Thoracic aorta (tissue), 2 donors: Measurements from ENCODE around the gene CHST6. TPM values are rescaled to one million over a fixed set of nuclear protein-coding genes. Genes with fewer than 3 reads are reported as not detected.
A peak's percentile ranks its signal among the peaks of the same experiment; 100 is the strongest.
"Not testable (repeated sequence)": the region's sequence is repeated elsewhere in the genome, so short reads cannot be mapped to it uniquely, and the experiment has no call there.

Experiments used
- ATAC-seq: fragments of 150-250 bp; one replicate; pipeline ENCODE4 v1.8.0; 2017; ENCODE audit warnings: low read depth; ENCODE audit not compliant: insufficient number of reproducible peaks, low FRiP score
- DNase-seq: peaks from one replicate; pipeline ENCODE4 v3.0.0-alpha.2; 2020; ENCODE audit warnings: low spot score
- H3K27ac ChIP-seq, 2 donors: fragments of 200-600 bp; sonication (generic); 1 replicate in 1 of 2; 2 replicates in 1 of 2; pipeline ENCODE4 v1.5.1; 2016; ENCODE audit warnings: mild to moderate bottlenecking in 2 of 2, moderate library complexity in 2 of 2
- H3K27me3 ChIP-seq: fragments of 200-600 bp; sonication (generic); replicated peaks from 2 replicates; pipeline ENCODE4 v1.6.0; 2016; ENCODE audit warnings: mild to moderate bottlenecking; ENCODE audit not compliant: insufficient read depth
- H3K36me3 ChIP-seq: fragments of 200-600 bp; sonication (generic); one replicate; pipeline ENCODE4 v1.5.1; 2016
- H3K4me1 ChIP-seq, 2 donors: fragments of 200-600 bp; sonication (generic); 1 replicate in 1 of 2; 2 replicates in 1 of 2; pipeline versions ENCODE4 v1.5.1 to v1.6.0; 2016; ENCODE audit warnings: low read depth in 2 of 2, mild to moderate bottlenecking in 1 of 2; ENCODE audit not compliant: control insufficient read depth in 1 of 2
- H3K4me3 ChIP-seq: fragments of 200-600 bp; sonication (generic); 2 replicates; pipeline ENCODE4 v1.5.1; 2016; ENCODE audit warnings: mild to moderate bottlenecking
- H3K9me3 ChIP-seq: fragments of 200-600 bp; sonication (generic); 2 replicates; pipeline ENCODE4 v1.5.1; 2016
- total RNA-seq, 2 donors: library from RNA; depleted of rRNA; stranded (reverse); fragments of >200 nt; gene quantifications; one replicate each; pipeline versions ENCODE4 v1.1.0 to v1.2.3, GENCODE V29; 2016
- TF ChIP-seq, protein P1 (sequence below): fragments of 200-600 bp; sonication (generic); IDR thresholded peaks from one replicate; pipeline ENCODE4 v1.5.1; 2019; ENCODE audit warnings: antibody characterized with exemption

The CHST6 gene
- 1 to 10 TPM; 7.7 to 8.3 TPM for total RNA-seq

- Histone ChIP-seq H3K36me3 (no peaks in the 10 kb centered on the region), H3K4me3 (peak within 1 kb of the TSS; percentile 65), H3K4me1 (peaks cover 13 to 41% of the 10 kb centered on the region in 2 donors), H3K9me3 (no peaks in the 10 kb centered on the region), H3K27ac (peak within 1 kb of the TSS in 1 of 2 donors; percentile 40), H3K27me3 (no peaks in the 10 kb centered on the region)
- TF ChIP-seq, protein P1, sequence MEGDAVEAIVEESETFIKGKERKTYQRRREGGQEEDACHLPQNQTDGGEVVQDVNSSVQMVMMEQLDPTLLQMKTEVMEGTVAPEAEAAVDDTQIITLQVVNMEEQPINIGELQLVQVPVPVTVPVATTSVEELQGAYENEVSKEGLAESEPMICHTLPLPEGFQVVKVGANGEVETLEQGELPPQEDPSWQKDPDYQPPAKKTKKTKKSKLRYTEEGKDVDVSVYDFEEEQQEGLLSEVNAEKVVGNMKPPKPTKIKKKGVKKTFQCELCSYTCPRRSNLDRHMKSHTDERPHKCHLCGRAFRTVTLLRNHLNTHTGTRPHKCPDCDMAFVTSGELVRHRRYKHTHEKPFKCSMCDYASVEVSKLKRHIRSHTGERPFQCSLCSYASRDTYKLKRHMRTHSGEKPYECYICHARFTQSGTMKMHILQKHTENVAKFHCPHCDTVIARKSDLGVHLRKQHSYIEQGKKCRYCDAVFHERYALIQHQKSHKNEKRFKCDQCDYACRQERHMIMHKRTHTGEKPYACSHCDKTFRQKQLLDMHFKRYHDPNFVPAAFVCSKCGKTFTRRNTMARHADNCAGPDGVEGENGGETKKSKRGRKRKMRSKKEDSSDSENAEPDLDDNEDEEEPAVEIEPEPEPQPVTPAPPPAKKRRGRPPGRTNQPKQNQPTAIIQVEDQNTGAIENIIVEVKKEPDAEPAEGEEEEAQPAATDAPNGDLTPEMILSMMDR: no peak
- DNase-seq (no peak), ATAC-seq (no peak)
These were observed at the start of gene CHST6 for GRCh38 chr16:75495076-75495674. Gene CHST6 (minus strand): TSS chr16:75495441. CDS start chr16:75479828, 15,613 bp downstream.

GRCh38 chr16:75542462-75542861, 47.2 kb upstream of the CHST6 start:
- not testable (repeated sequence) for DNase-seq, H3K36me3 ChIP-seq, H3K9me3 ChIP-seq, H3K4me3 ChIP-seq, ATAC-seq, H3K27ac ChIP-seq, H3K27me3 ChIP-seq
- H3K4me1 ChIP-seq: peaks cover 0 to 19% of the 10 kb centered on the region in 2 donors

DNA sequence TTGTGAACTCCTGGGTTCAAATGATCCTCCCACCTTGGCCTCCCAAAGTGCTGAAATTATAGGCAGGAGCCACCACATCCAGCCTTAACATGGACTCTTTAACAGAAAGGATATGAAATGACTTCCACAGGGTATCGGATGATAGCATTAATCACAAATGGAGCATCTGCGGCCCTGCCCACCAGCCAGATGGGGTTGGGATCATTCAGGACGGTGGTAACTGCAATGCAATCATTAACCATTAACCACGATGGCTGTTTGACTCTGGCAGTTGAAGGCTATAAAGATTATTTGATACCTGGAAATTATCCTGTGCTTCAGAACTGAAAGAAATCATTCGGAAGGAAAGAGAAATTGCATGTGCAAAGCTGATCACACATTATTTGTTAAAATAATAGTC, 46.0 kb upstream of the CHST6 start:
- ATAC-seq (no peak), DNase-seq (no peak)
- TF ChIP-seq, protein P1: no peak
- Histone ChIP-seq H3K4me3 (no peak overlapping the region), H3K9me3 (no peaks in the 10 kb centered on the region), H3K36me3 (no peaks in the 10 kb centered on the region), H3K4me1 (peaks cover 0 to 19% of the 10 kb centered on the region in 2 donors), H3K27ac (no peak overlapping the region), H3K27me3 (no peaks in the 10 kb centered on the region)

DNA sequence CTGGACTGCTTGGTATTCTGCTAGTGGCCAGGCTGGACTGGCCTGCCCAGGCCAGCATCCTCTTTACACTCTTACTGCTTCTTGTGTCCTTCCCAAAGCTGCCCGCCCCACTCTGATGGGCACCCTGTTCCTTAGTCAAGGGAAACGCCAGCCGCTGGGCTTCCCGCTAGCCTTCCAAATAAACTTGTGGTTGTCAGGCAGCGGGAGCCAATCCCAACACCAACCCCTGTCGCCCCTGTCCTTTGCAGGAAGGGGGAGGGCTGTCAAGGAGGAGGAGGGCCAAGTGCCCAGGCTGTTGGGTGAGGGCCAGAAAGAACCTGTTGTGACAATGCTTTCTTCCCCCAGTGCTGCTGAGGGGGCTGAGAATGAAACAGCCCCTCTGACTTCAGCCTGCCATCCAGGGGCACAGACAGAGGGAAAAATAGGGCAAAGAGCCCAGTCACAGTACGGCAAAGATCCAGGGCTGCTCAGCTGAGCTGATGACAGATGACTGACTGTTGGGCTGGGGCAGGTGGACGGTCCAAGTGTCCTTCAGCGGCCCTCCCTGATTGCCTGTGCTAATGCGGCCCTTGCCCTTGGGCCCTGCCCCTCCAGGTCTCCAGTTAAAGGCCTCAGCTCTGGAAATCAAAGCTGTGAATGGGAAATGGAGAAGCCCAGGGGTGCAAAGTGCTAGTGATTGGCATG, 43.8 kb upstream of the CHST6 start:
- Histone ChIP-seq H3K4me1 (peaks cover 0 to 28% of the 10 kb centered on the region in 2 donors), H3K27ac (peak overlapping the region; percentile 38 to 50)
- peak; percentile 10 for ATAC-seq
- H3K9me3 ChIP-seq, H3K4me3 ChIP-seq, DNase-seq, H3K27me3 ChIP-seq, H3K36me3 ChIP-seq: not testable (repeated sequence)

GRCh38 chr16:75537776-75538175, 42.5 kb upstream of the CHST6 start:
- H3K4me3 ChIP-seq: no peak overlapping the region
- TF ChIP-seq, protein P1: no peak

GRCh38 chr16:75535901-75536300, 40.7 kb upstream of the CHST6 start, which contains the start of gene CHST5:
Gene CHST5 (minus strand): TSS chr16:75536108. CDS start chr16:75530384, 5,724 bp downstream.
- DNase-seq (no peak), ATAC-seq (no peak)
- H3K27ac ChIP-seq: peak within 1 kb of the TSS in 1 of 2 donors; percentile 27
- H3K4me1 ChIP-seq: peaks cover 0 to 28% of the 10 kb centered on the region in 2 donors
- no peaks in the 10 kb centered on the region for H3K27me3 ChIP-seq
- H3K36me3 ChIP-seq: no peaks in the 10 kb centered on the region
- H3K4me3 ChIP-seq: peak within 1 kb of the TSS; percentile 44
- H3K9me3 ChIP-seq: no peaks in the 10 kb centered on the region
- TF ChIP-seq, protein P1: no peak

More at GRCh38 chr16:75537776-75538175, 42.5 kb upstream of the CHST6 start:
- H3K4me1 ChIP-seq: peaks cover 0 to 28% of the 10 kb centered on the region in 2 donors
- no peaks in the 10 kb centered on the region for H3K36me3 ChIP-seq
- no peaks in the 10 kb centered on the region for H3K9me3 ChIP-seq
- ATAC-seq: no peak
- DNase-seq: no peak
- no peaks in the 10 kb centered on the region for H3K27me3 ChIP-seq
- H3K27ac ChIP-seq: peak overlapping the region in 1 of 2 donors; percentile 22
